ENCODE results near the gene SF3B4. TPM values are rescaled to one million over a fixed set of nuclear protein-coding genes. Genes with fewer than 3 reads are reported as not detected.

SF3B4 gene
- total and polyA plus RNA-seq, 2 of the 8 experiments (the other 6 are each of a cell fraction or from before 2014, with no cell fraction given) = 81.1 to 122 TPM

- Histone ChIP-seq H3K4me1 (replicated peaks in 1 of 4; ENCODE audit: control insufficient read depth in 3 of 4, insufficient read depth in 4 of 4, low read length in 3 of 4) (peaks cover 0 to 8% (median 4%) of the 10 kb centered on the region in 4 experiments; a peak in 4 of 7 replicates), H3K4me2 (ENCODE audit: insufficient read depth in 1 of 2, low read depth in 2 of 2, low read length in 2 of 2) (peak overlapping the region; percentile 87 to 90; a peak in 3 of 4 replicates), H2BK20ac (ENCODE audit: low read length) (no peak overlapping the region), H2AFZ (ENCODE audit: low read length) (no peak overlapping the region), H3K4me3 (ENCODE audit: extremely low read depth in 1 of 4, insufficient read depth in 2 of 4, low read depth in 3 of 4, low read length in 4 of 4) (peak overlapping the region in 2 of 4 experiments; percentile 85 to 95; a peak in 4 of 8 replicates), H2BK12ac (ENCODE audit: low read depth, low read length) (no peak overlapping the region), H2BK5ac (ENCODE audit: low read depth, low read length) (no peak overlapping the region), H3K4ac (replicated peaks; ENCODE audit: insufficient read length, low read depth, low read length) (no peak overlapping the region), H4K5ac (ENCODE audit: insufficient read length, low read depth, low read length) (no peak overlapping the region), H3K14ac (ENCODE audit: insufficient read length) (no peak overlapping the region), H4K91ac (replicated peaks; ENCODE audit: insufficient read length, low read length) (no peak overlapping the region), H3K79me2 (ENCODE audit: control insufficient read depth in 1 of 2, insufficient read depth in 2 of 2, low read length in 2 of 2) (peaks cover 8 to 28% of the 10 kb centered on the region in 2 experiments), H3K56ac (replicated peaks; ENCODE audit: insufficient read length, low read depth, low read length) (no peak overlapping the region), H3K27ac (ENCODE audit: low read depth, low read length) (peak overlapping the region; percentile 7; the same call in 1 of the 2 replicates), H3K23ac (ENCODE audit: insufficient read length) (no peak overlapping the region), H4K8ac (ENCODE audit: extremely low read depth, insufficient read depth, low read length) (peak overlapping the region; percentile 5; the same call in 1 of the 2 replicates), H3K18ac (ENCODE audit: extremely low read depth, low read length) (no peak overlapping the region), H3K23me2 (ENCODE audit: low read depth, low read length) (peaks cover 5% of the 10 kb centered on the region), H2BK120ac (replicated peaks; ENCODE audit: low read depth, low read length) (no peak overlapping the region), H3K9me3 (ENCODE audit: insufficient read depth in 2 of 2, low read depth in 1 of 2, low read length in 1 of 2) (no peaks in the 10 kb centered on the region), H3K79me1 (ENCODE audit: low read depth, low read length) (peaks cover 5% of the 10 kb centered on the region), H3K9ac (replicated peaks in 1 of 4; ENCODE audit: extremely low read depth in 1 of 4, low read depth in 3 of 4, low read length in 3 of 4) (no peak overlapping the region), H2BK15ac (ENCODE audit: low read length) (no peak overlapping the region), H2AK5ac (ENCODE audit: low read depth, low read length) (no peak overlapping the region), H4K20me1 (replicated peaks in 1 of 2; ENCODE audit: control insufficient read depth in 1 of 2, insufficient read depth in 2 of 2, low read length in 2 of 2) (no peaks in the 10 kb centered on the region), H3K27me3 (replicated peaks in 1 of 4; ENCODE audit: control insufficient read depth in 3 of 4, extremely low read depth in 1 of 4, insufficient read depth in 3 of 4, low read length in 3 of 4) (no peaks in the 10 kb centered on the region), H3K36me3 (ENCODE audit: control insufficient read depth in 2 of 4, insufficient read depth in 4 of 4, low read length in 3 of 4) (peaks cover 19 to 41% (median 39%) of the 10 kb centered on the region in 4 experiments)
- WGBS, 2 experiments (ENCODE audit: extremely low coverage in 1 of 2, insufficient coverage in 1 of 2, insufficient read length in 1 of 2, insufficient replicate concordance in 2 of 2, low coverage in 1 of 2, low lambda C conversion rate in 2 of 2, missing lambda C conversion rate in 1 of 2) = 92% methylated on average over 9 of the region's 9 CpGs; no CpG with 5 or more reads in 1 of the 2 experiments
- ChIA-PET POLR2A (ENCODE audit: partially characterized antibody) (interaction anchor here (1.0 to 1.9 kb wide), 3 partner anchors 10 to 38 kb away, joined by 3 to 7 read pairs (median 5); a partner anchor contains a TSS), CTCF (ENCODE audit: partially characterized antibody) (interaction anchor here (1.2 kb wide), 1 partner anchor 39 kb away, joined by 3 read pairs; a partner anchor contains a TSS)
- FAIRE-seq (no peak), DNase-seq (ENCODE audit: low read depth in 1 of 2, low spot score in 2 of 2) (no peak)
- TF ChIP-seq ATF2 (IDR thresholded peaks at IDR 0.05; ENCODE audit: low read length) (no peak), MAX (IDR thresholded peaks at IDR 0.05) (no peak), KDM5A (IDR thresholded peaks at IDR 0.05; ENCODE audit: low read length) (no peak), HDAC2 (IDR thresholded peaks at IDR 0.05; ENCODE audit: borderline replicate concordance in 1 of 2, low read depth in 2 of 2, low read length in 2 of 2) (no peak), RXRA (IDR thresholded peaks at IDR 0.05; ENCODE audit: insufficient read depth, low read depth, low read length) (no peak), GTF2F1 (IDR thresholded peaks at IDR 0.05; ENCODE audit: borderline replicate concordance, low read depth, low read length) (no peak), EZH2 (IDR thresholded peaks at IDR 0.05; ENCODE audit: low read depth, low read length, severe bottlenecking) (no peak), TCF12 (IDR thresholded peaks at IDR 0.05; ENCODE audit: low read depth, low read length) (no peak), ZNF274 (IDR thresholded peaks at IDR 0.05; ENCODE audit: borderline replicate concordance, extremely low read depth, low read length) (no peak), SIX5 (IDR thresholded peaks at IDR 0.05; ENCODE audit: low read depth, low read length) (no peak)
Observed at GRCh38 chr1:149926296-149926695, 1.3 kb downstream of the SF3B4 start.

Measured in H1 (cell line).